Liver (tissue), 9 donors: Measurements from ENCODE around the gene DNAJC6. TPM values are rescaled to one million over a fixed set of nuclear protein-coding genes. Genes with fewer than 3 reads are reported as not detected.

Experiments
- DNase-seq: peaks from one replicate; pipeline ENCODE4 v3.0.0-alpha.2; 2017; ENCODE audit warnings: low spot score
- H3K27ac ChIP-seq, 2 donors: one replicate each; pipeline ENCODE4 v1.7.0; 2013; ENCODE audit warnings: inconsistent platforms in 2 of 2, low read length in 2 of 2, control low read depth in 1 of 2, low read depth in 1 of 2, mild to moderate bottlenecking in 1 of 2
- H3K27me3 ChIP-seq, 4 donors: one replicate each; pipeline versions ENCODE4 v1.6.1 to v1.7.0; 2013; ENCODE audit warnings: low read length in 3 of 4, inconsistent platforms in 1 of 4, mild to moderate bottlenecking in 1 of 4, moderate library complexity in 1 of 4; ENCODE audit not compliant: control insufficient read depth in 4 of 4, insufficient read depth in 4 of 4
- H3K36me3 ChIP-seq, 4 donors: one replicate each; pipeline versions ENCODE4 v1.6.1 to v1.7.0; 2013; ENCODE audit warnings: low read length in 3 of 4, mild to moderate bottlenecking in 3 of 4, low read depth in 1 of 4, moderate library complexity in 1 of 4; ENCODE audit not compliant: control insufficient read depth in 4 of 4, insufficient read depth in 3 of 4
- H3K4me1 ChIP-seq, 4 donors: one replicate each; pipeline versions ENCODE4 v1.6.1 to v1.7.0; 2013; ENCODE audit warnings: low read length in 3 of 4, mild to moderate bottlenecking in 3 of 4, moderate library complexity in 1 of 4; ENCODE audit not compliant: control insufficient read depth in 4 of 4, insufficient read depth in 4 of 4
- H3K4me3 ChIP-seq, 3 donors: one replicate each; pipeline versions ENCODE4 v1.6.1 to v1.7.0; 2013; ENCODE audit warnings: low read length in 3 of 3, control low read depth in 1 of 3, low read depth in 1 of 3, mild to moderate bottlenecking in 1 of 3
- H3K9ac ChIP-seq, 2 donors: one replicate each; pipeline ENCODE4 v1.7.0; 2013; ENCODE audit warnings: low read length in 2 of 2, mild to moderate bottlenecking in 2 of 2, moderate library complexity in 2 of 2, control low read depth in 1 of 2, low read depth in 1 of 2
- H3K9me3 ChIP-seq, 4 donors: one replicate each; pipeline versions ENCODE4 v1.6.1 to v1.7.0; 2013; ENCODE audit warnings: low read length in 3 of 4; ENCODE audit not compliant: control insufficient read depth in 4 of 4
- EGR1 ChIP-seq, 2 donors: IDR thresholded peaks; 2 replicates each; pipeline ENCODE4 v1.6.1; 2016 to 2018; ENCODE audit warnings: antibody characterized with exemption in 2 of 2, low read depth in 2 of 2
- FOXA1 ChIP-seq: IDR thresholded peaks from 2 replicates; pipeline ENCODE4 v1.6.1; 2016; ENCODE audit warnings: antibody characterized with exemption
- FOXA2 ChIP-seq: IDR thresholded peaks from 2 replicates; pipeline ENCODE4 v1.6.1; 2016; ENCODE audit warnings: antibody characterized with exemption
- GABPA ChIP-seq, 2 donors: IDR thresholded peaks in 1 of 2; conservative IDR thresholded peaks in 1 of 2; 2 replicates each; pipeline ENCODE4 v1.6.1; 2016; ENCODE audit warnings: antibody characterized with exemption in 2 of 2, mild to moderate bottlenecking in 1 of 2, moderate library complexity in 1 of 2
- HNF4A ChIP-seq, 2 donors: conservative IDR thresholded peaks; 2 replicates each; pipeline ENCODE4 v1.6.1; 2016; ENCODE audit warnings: antibody characterized with exemption in 2 of 2, mild to moderate bottlenecking in 2 of 2
- HNF4G ChIP-seq: IDR thresholded peaks from 2 replicates; pipeline ENCODE4 v1.6.1; 2016; ENCODE audit warnings: antibody characterized with exemption
- JUND ChIP-seq, 2 donors: IDR thresholded peaks; 2 replicates each; pipeline ENCODE4 v1.6.1; 2016; ENCODE audit warnings: antibody characterized with exemption in 2 of 2
- MAX ChIP-seq: IDR thresholded peaks from 2 replicates; pipeline ENCODE4 v1.6.1; 2016; ENCODE audit warnings: antibody characterized with exemption
- NR2F2 ChIP-seq: IDR thresholded peaks from 2 replicates; pipeline ENCODE4 v1.6.1; 2016; ENCODE audit warnings: antibody characterized with exemption
- RAD21 ChIP-seq, 2 donors: IDR thresholded peaks; 2 replicates each; pipeline ENCODE4 v1.6.1; 2016; ENCODE audit warnings: antibody characterized with exemption in 2 of 2, mild to moderate bottlenecking in 2 of 2
- REST ChIP-seq: IDR thresholded peaks from 2 replicates; pipeline ENCODE4 v1.6.1; 2016; ENCODE audit warnings: antibody characterized with exemption, mild to moderate bottlenecking
- SP1 ChIP-seq: IDR thresholded peaks from 2 replicates; pipeline ENCODE4 v1.6.1; 2018; ENCODE audit warnings: antibody characterized with exemption, mild to moderate bottlenecking
- TAF1 ChIP-seq: conservative IDR thresholded peaks from 2 replicates; pipeline ENCODE4 v1.6.1; 2016; ENCODE audit warnings: antibody characterized with exemption, mild to moderate bottlenecking
- YY1 ChIP-seq: IDR thresholded peaks from 2 replicates; pipeline ENCODE4 v1.6.1; 2016; ENCODE audit warnings: antibody characterized with exemption, mild to moderate bottlenecking
- WGBS: extraction: QIAGEN DNeasy Blood & Tissue Kit; methylation state at CpG from one replicate; pipeline ENCODE4 v1.1.7; 2013; 5-methylcytosine and 5-hydroxymethylcytosine counted together
- polyA plus RNA-seq, 2 donors: library from polyadenylated mRNA; stranded (reverse) in 1 of 2; unstranded in 1 of 2; fragments of 200-250 nt in 1 of 2; fragments of >200 nt in 1 of 2; fragmentation: Nextera tagmentation in 1 of 2; extraction: Ambion mirVana in 1 of 2; gene quantifications; one replicate each; pipeline versions ENCODE4 v1.2.1 to v1.2.3, GENCODE V29; 2013 to 2015
- total RNA-seq, 2 donors: library from RNA; depleted of rRNA; stranded (reverse); fragments of >200 nt; gene quantifications; one replicate each; pipeline ENCODE4 v1.2.3, GENCODE V29; 2014
- TF ChIP-seq, protein P1 (sequence below): IDR thresholded peaks from 2 replicates; pipeline ENCODE4 v1.6.1; 2016; ENCODE audit warnings: antibody characterized with exemption
- TF ChIP-seq, protein P2 (sequence below): fragments of 150-350 bp; IDR thresholded peaks from 2 replicates; pipeline ENCODE4 v1.5.1; 2017; ENCODE audit warnings: improper control_type of control experiment, low read depth, low read length; ENCODE audit not compliant: missing input control
- donor health status: healthy.
- donor health status: healthy.
- donor health status: healthy.
- donor health status: healthy.
- donor health status: healthy.

DNAJC6 gene
- total and polyA plus RNA-seq, 4 donors = 0.15 to 35.0 (median 0.30) TPM

GRCh38 chr1:65357291-65357960 is 48.1 kb downstream of the DNAJC6 start:
- no peak overlapping the region for H3K4me3 ChIP-seq
- no peak overlapping the region for H3K27ac ChIP-seq
- H3K9me3 ChIP-seq = no peaks in the 10 kb centered on the region
- H3K36me3 ChIP-seq = no peaks in the 10 kb centered on the region
- 91% methylated on average over 6 of the region's 6 CpGs for WGBS
- no peak for TF ChIP-seq GABPA (IDR thresholded peaks at IDR 0.05 in 1 of 2, conservative IDR thresholded peaks at IDR 0.05 in 1 of 2)
- TF ChIP-seq MAX = no peak
- no peaks in the 10 kb centered on the region for H3K27me3 ChIP-seq
- H3K4me1 ChIP-seq = no peaks in the 10 kb centered on the region
- H3K9ac ChIP-seq = no peak overlapping the region
- no peak for DNase-seq

GRCh38 chr1:65359888-65360287 is 50.5 kb downstream of the DNAJC6 start:
- Histone ChIP-seq H3K4me1 (no peaks in the 10 kb centered on the region), H3K27me3 (no peaks in the 10 kb centered on the region), H3K9ac (no peak overlapping the region), H3K4me3 (no peak overlapping the region), H3K27ac (no peak overlapping the region), H3K36me3 (no peaks in the 10 kb centered on the region), H3K9me3 (no peaks in the 10 kb centered on the region)
- DNase-seq = no peak
- WGBS = 78% methylated on average over 3 of the region's 3 CpGs
- TF ChIP-seq GABPA (IDR thresholded peaks at IDR 0.05 in 1 of 2, conservative IDR thresholded peaks at IDR 0.05 in 1 of 2) (no peak), RAD21 (IDR thresholded peaks at IDR 0.05) (no peak)

- H3K9ac ChIP-seq = no peak overlapping the region
- no peak overlapping the region for H3K4me3 ChIP-seq
- DNase-seq = no peak
- H3K9me3 ChIP-seq = no peaks in the 10 kb centered on the region
- no peaks in the 10 kb centered on the region for H3K36me3 ChIP-seq
- H3K4me1 ChIP-seq = no peaks in the 10 kb centered on the region
- TF ChIP-seq JUND (IDR thresholded peaks at IDR 0.05) (no peak), TAF1 (no peak), FOXA2 (no peak), MAX (no peak), HNF4G (no peak)
- 84% methylated on average over 5 of the region's 5 CpGs for WGBS
- H3K27ac ChIP-seq = no peak overlapping the region
- H3K27me3 ChIP-seq = no peaks in the 10 kb centered on the region
Observed at GRCh38 chr1:65360648-65361047, 51.3 kb downstream of the DNAJC6 start.

DNA sequence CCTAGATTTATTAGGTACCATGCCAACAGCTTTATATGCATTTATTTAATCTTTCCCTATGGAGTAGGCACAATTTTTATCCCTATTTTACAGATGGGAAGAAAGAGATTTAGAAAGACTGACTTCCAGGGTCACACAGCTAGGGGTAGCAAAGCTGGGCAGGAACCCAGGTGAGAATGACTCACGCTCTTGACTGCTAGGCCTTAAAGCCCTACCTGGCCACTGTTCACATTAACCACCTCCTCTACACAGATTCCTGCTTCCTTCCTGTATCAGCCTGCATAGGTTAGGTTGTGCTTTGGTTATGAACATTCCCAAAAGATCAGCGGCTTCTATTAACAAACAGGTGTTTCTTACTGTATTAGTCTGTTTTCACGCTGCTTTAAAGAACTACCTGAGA is 53.2 kb downstream of the DNAJC6 start:
- DNase-seq = no peak
- 97% methylated on average over 3 of the region's 3 CpGs for WGBS
- Histone ChIP-seq H3K36me3 (no peaks in the 10 kb centered on the region), H3K27me3 (no peaks in the 10 kb centered on the region), H3K4me1 (no peaks in the 10 kb centered on the region), H3K27ac (no peak overlapping the region), H3K9ac (no peak overlapping the region), H3K4me3 (no peak overlapping the region), H3K9me3 (no peaks in the 10 kb centered on the region)
- TF ChIP-seq, protein P1, sequence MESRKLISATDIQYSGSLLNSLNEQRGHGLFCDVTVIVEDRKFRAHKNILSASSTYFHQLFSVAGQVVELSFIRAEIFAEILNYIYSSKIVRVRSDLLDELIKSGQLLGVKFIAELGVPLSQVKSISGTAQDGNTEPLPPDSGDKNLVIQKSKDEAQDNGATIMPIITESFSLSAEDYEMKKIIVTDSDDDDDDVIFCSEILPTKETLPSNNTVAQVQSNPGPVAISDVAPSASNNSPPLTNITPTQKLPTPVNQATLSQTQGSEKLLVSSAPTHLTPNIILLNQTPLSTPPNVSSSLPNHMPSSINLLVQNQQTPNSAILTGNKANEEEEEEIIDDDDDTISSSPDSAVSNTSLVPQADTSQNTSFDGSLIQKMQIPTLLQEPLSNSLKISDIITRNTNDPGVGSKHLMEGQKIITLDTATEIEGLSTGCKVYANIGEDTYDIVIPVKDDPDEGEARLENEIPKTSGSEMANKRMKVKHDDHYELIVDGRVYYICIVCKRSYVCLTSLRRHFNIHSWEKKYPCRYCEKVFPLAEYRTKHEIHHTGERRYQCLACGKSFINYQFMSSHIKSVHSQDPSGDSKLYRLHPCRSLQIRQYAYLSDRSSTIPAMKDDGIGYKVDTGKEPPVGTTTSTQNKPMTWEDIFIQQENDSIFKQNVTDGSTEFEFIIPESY = no peak
- TF ChIP-seq, protein P2, sequence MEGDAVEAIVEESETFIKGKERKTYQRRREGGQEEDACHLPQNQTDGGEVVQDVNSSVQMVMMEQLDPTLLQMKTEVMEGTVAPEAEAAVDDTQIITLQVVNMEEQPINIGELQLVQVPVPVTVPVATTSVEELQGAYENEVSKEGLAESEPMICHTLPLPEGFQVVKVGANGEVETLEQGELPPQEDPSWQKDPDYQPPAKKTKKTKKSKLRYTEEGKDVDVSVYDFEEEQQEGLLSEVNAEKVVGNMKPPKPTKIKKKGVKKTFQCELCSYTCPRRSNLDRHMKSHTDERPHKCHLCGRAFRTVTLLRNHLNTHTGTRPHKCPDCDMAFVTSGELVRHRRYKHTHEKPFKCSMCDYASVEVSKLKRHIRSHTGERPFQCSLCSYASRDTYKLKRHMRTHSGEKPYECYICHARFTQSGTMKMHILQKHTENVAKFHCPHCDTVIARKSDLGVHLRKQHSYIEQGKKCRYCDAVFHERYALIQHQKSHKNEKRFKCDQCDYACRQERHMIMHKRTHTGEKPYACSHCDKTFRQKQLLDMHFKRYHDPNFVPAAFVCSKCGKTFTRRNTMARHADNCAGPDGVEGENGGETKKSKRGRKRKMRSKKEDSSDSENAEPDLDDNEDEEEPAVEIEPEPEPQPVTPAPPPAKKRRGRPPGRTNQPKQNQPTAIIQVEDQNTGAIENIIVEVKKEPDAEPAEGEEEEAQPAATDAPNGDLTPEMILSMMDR = no peak
- TF ChIP-seq EGR1 (IDR thresholded peaks at IDR 0.05; ENCODE audit: low read depth in 2 of 2) (no peak), JUND (IDR thresholded peaks at IDR 0.05) (no peak), SP1 (no peak), FOXA1 (no peak), YY1 (no peak), NR2F2 (no peak), REST (no peak), FOXA2 (no peak), HNF4A (conservative IDR thresholded peaks at IDR 0.05) (no peak), GABPA (IDR thresholded peaks at IDR 0.05 in 1 of 2, conservative IDR thresholded peaks at IDR 0.05 in 1 of 2) (no peak), TAF1 (no peak)
